IPS DF 6.9 (cell line): Measurements from ENCODE around the gene PTPN23.
A peak's percentile ranks its signal among the peaks of the same experiment; 100 is the strongest.

Experiments
- DNase-seq: peaks from one replicate; pipeline ENCODE4 v3.0.0-alpha.2; 2013; ENCODE audit warnings: low read depth, low spot score
- H3K27ac ChIP-seq: one replicate; pipeline ENCODE4 v1.5.1; 2013; ENCODE audit warnings: low read length, control low read depth
- H3K27me3 ChIP-seq: 2 replicates; pipeline ENCODE4 v1.6.1; 2013; ENCODE audit warnings: mild to moderate bottlenecking, low read length; ENCODE audit not compliant: control insufficient read depth, insufficient read depth
- H3K36me3 ChIP-seq: 2 replicates; pipeline ENCODE4 v1.6.1; 2013; ENCODE audit warnings: low read length; ENCODE audit not compliant: control insufficient read depth, insufficient read depth
- H3K4me1 ChIP-seq: 2 replicates; pipeline ENCODE4 v1.6.1; 2013; ENCODE audit warnings: low read length; ENCODE audit not compliant: control insufficient read depth, insufficient read depth
- H3K4me3 ChIP-seq: 2 replicates; pipeline ENCODE4 v1.5.1; 2013; ENCODE audit warnings: mild to moderate bottlenecking, low read length
- H3K9me3 ChIP-seq: 2 replicates; pipeline ENCODE4 v1.6.1; 2013; ENCODE audit warnings: low read length, inconsistent platforms; ENCODE audit not compliant: control insufficient read depth, insufficient read depth
- WGBS: extraction: QIAGEN DNeasy Blood & Tissue Kit; methylation state at CpG from one replicate; pipeline ENCODE4 v1.1.7; 2013; ENCODE audit warnings: mixed read lengths, missing lambda C conversion rate; ENCODE audit not compliant: insufficient read length, insufficient coverage; 5-methylcytosine and 5-hydroxymethylcytosine counted together

PTPN23 gene

DNA sequence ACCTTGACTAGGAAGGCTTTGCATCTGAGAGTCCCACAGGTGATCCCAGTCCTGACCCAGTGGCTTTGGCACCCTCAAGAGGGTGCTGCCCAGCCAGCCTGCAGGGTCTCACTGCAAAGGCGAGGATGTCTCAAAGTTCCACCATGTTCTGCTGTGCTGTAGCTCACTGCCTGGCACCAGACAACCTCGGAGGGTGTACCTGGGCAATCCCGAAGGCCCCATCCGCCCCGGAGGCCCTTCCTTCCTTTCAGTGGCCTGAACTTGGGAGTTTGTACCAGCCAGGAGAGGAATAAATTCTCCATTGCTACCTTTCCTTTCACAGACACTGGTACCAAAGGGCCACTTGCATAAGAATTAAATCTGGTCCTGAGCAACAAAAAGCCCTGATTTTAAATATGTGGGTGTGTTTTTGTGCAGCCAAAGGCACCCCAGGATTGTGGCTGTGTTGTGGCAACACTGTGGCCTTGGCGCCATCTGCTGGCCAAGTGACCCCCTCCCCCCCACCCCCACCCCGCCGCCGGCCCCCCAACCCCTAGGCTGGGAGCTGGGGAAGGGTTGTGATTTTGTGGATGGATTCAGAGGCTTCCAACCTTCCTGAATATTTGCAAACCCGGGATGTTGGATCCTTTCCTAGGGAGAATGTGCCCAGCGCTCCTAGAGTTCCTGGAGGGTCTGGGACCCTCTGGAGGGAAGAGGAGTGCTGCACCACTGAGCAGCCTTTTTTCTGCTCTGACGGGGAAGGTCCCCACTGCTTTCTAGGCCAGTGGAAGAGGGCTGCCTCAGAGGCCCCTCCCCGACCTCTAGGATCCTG lies 9.7 kb upstream of the PTPN23 start:
- 0 out of 2 replicates have a peak, but pooled peaks cover 4% of the 10 kb centered on the region for H3K4me1 ChIP-seq
- WGBS = no CpG with 5 or more reads among the region's 13 CpGs
- H3K36me3 ChIP-seq = no peaks in the 10 kb centered on the region
- H3K4me3 ChIP-seq = no peak overlapping the region
- H3K27ac ChIP-seq = no peak overlapping the region
- no peaks in the 10 kb centered on the region for H3K9me3 ChIP-seq
- H3K27me3 ChIP-seq = no peaks in the 10 kb centered on the region
- DNase-seq = peak; percentile 35

GRCh38 chr3:47374587-47374986 lies 6.2 kb upstream of the PTPN23 start:
- H3K4me3 ChIP-seq = no peak overlapping the region
- H3K27me3 ChIP-seq = no peaks in the 10 kb centered on the region
- H3K27ac ChIP-seq = no peak overlapping the region
- DNase-seq = no peak
- H3K36me3 ChIP-seq = no peaks in the 10 kb centered on the region
- H3K9me3 ChIP-seq = no peaks in the 10 kb centered on the region
- 0 out of 2 replicates have a peak, but pooled peaks cover 4% of the 10 kb centered on the region for H3K4me1 ChIP-seq

DNA sequence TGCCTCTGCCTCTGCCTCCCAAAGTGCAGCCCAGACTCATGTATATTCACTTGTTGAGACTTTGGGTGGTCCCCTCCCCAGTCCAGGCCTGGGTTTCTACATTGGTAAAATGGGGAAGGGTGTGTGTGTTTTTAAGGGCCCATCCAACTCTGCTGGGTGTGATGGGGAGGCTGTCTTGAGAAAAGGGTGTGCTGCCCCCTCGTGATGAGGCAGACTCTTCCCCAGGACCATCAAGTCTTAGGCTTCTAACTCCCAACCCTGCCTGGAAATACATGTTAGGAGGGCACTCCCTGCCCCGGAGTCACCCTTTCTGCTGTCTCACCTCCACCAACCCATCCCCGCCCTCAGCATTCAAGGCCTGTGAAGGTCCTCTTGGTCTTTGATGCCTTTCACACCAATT lies 4.4 kb upstream of the PTPN23 start:
- WGBS = no CpG with 5 or more reads among the region's 3 CpGs
- H3K4me1 ChIP-seq = 0 out of 2 replicates have a peak, but pooled peaks cover 1% of the 10 kb centered on the region
- no peak overlapping the region for H3K27ac ChIP-seq
- H3K27me3 ChIP-seq = no peaks in the 10 kb centered on the region
- H3K36me3 ChIP-seq = no peaks in the 10 kb centered on the region
- DNase-seq = no peak
- H3K4me3 ChIP-seq = no peak overlapping the region
- no peaks in the 10 kb centered on the region for H3K9me3 ChIP-seq

GRCh38 chr3:47377186-47377585 lies 3.6 kb upstream of the PTPN23 start:
- no peak for DNase-seq
- Histone ChIP-seq H3K36me3 (no peaks in the 10 kb centered on the region), H3K4me3 (no peak overlapping the region), H3K9me3 (no peaks in the 10 kb centered on the region), H3K27ac (no peak overlapping the region), H3K4me1 (no peaks in the 10 kb centered on the region), H3K27me3 (no peaks in the 10 kb centered on the region)
- no CpG with 5 or more reads among the region's 2 CpGs for WGBS

DNA sequence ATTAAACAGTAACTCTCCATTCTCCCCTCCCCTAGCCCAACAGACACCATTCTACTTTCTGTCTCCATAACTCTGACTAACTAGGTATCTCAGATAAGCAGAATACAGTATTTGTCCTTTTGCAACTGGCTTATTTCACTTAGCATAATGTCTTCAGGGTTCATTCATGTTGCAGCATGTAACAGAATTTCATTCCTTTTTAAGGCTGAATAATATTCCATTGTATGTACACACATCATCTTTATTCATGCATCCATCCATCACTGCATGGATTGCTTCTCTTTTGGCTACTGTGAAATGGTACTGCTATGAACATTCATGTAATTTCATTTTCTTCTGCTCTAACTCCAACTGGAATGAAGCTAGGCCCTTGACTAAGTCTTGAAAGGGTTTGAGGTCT lies 2.0 kb upstream of the PTPN23 start:
- H3K27me3 ChIP-seq = no peaks in the 10 kb centered on the region
- no peak overlapping the region for H3K27ac ChIP-seq
- H3K36me3 ChIP-seq = no peaks in the 10 kb centered on the region
- H3K4me3 ChIP-seq = no peak overlapping the region
- no peaks in the 10 kb centered on the region for H3K4me1 ChIP-seq
- H3K9me3 ChIP-seq = no peaks in the 10 kb centered on the region
- no peak for DNase-seq

DNA sequence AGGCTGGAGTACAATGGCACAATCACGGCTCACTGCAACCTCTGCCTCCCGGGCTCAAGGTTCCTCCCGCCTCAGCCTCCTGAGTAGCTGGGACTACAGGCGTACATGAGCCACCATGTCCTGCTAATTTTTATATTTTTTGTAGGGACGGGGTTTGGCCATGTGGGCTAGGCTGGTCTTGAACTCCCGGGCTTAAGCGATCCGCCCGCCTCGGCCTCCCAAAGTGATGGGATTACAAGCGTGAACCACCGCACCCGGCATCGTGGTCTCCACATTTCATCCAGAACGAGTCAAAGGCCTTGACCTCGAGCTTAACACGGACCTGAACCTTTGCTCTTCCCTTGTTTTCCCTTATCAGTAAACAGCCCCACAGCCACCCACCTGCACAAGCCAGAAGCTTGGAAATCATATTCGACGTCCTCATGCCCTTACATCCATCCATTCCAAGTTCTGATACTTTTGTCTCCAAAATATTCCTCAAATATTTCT lies 1.4 kb upstream of the PTPN23 start:
- H3K36me3 ChIP-seq = no peaks in the 10 kb centered on the region
- WGBS = no CpG with 5 or more reads among the region's 19 CpGs
- DNase-seq = no peak
- H3K27me3 ChIP-seq = no peaks in the 10 kb centered on the region
- no peak overlapping the region for H3K27ac ChIP-seq
- no peaks in the 10 kb centered on the region for H3K9me3 ChIP-seq
- H3K4me3 ChIP-seq = peak overlapping the region; percentile 68; the same call in 1 of the 2 replicates
- no peaks in the 10 kb centered on the region for H3K4me1 ChIP-seq

- Histone ChIP-seq H3K9me3 (no peaks in the 10 kb centered on the region), H3K4me1 (no peaks in the 10 kb centered on the region), H3K4me3 (peak overlapping the region; percentile 68; the same call in 1 of the 2 replicates), H3K27ac (no peak overlapping the region), H3K27me3 (no peaks in the 10 kb centered on the region), H3K36me3 (no peaks in the 10 kb centered on the region)
- WGBS = no CpG with 5 or more reads among the region's 23 CpGs
- DNase-seq = no peak
Observed at GRCh38 chr3:47380026-47380600, 708 bp upstream of the PTPN23 start.

DNA sequence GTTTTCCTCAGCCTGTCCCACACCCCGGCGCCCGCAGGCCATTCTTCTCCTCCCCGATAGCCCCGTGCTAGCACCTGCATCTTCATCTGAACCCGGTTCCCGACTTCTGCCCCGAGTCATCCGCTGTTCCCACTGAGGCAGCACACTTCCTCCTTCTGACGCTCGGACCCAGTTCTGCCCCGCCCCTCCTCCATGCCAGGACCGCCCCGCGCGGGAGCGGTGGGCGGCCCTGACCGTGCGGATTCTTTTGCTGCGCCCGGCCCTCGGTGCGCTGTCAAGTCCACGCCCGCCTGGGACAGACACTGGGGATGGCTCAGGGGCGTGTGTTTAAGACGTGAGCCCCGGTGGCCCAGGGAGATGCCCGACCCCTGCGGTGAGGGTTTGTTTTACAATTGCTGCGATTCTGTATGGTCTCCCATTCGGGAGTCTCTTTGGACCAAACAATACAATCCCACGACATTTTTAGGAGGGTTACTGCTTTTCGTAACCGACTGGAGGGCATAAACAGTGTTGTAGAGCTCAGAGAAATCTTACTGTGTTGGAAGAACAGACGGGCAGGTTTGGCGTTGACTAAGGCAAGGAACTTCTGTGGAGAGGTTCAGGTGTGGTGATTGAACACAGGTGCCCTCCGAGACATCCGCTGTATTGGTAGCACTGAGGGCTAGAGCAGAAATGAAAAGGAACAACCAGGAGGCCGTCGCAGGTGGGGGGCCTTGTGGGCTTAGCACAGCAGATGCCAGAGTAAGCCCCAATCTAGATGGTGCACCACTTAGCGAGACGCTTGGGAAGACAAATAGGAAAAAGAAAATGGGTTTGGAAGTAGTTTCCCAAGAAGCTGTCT lies 716 bp downstream of the PTPN23 start:
- no CpG with 5 or more reads among the region's 44 CpGs for WGBS
- Histone ChIP-seq H3K4me1 (no peaks in the 10 kb centered on the region), H3K27me3 (no peaks in the 10 kb centered on the region), H3K4me3 (peak overlapping the region; percentile 68; the same call in 1 of the 2 replicates), H3K27ac (no peak overlapping the region), H3K36me3 (no peaks in the 10 kb centered on the region), H3K9me3 (no peaks in the 10 kb centered on the region)
- peak; percentile 55 for DNase-seq

DNA sequence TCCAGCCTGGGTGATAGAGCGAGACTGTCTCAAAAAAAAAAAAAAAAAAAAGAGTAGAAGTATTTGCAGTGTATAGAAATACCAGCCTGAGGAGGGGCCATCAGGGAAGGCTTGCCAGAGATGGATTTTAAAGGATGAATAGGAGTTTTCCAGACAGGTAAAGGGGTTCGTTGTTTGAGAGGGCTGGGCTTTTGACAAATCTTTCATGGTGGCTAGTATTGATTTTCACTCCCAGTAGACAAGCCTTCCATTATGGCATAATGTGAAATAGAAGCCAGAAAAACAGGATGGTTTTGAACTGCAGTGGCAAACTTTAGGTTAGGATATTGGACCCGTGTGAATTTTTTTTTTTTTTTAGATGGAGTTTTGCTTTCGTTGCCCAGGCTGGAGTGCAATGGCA lies 3.6 kb downstream of the PTPN23 start:
- DNase-seq = no peak
- H3K27me3 ChIP-seq = no peaks in the 10 kb centered on the region
- H3K4me1 ChIP-seq = no peaks in the 10 kb centered on the region
- H3K4me3 ChIP-seq = no peak overlapping the region
- WGBS = no CpG with 5 or more reads among the region's 4 CpGs
- H3K36me3 ChIP-seq = no peaks in the 10 kb centered on the region
- H3K27ac ChIP-seq = no peak overlapping the region
- H3K9me3 ChIP-seq = no peaks in the 10 kb centered on the region

DNA sequence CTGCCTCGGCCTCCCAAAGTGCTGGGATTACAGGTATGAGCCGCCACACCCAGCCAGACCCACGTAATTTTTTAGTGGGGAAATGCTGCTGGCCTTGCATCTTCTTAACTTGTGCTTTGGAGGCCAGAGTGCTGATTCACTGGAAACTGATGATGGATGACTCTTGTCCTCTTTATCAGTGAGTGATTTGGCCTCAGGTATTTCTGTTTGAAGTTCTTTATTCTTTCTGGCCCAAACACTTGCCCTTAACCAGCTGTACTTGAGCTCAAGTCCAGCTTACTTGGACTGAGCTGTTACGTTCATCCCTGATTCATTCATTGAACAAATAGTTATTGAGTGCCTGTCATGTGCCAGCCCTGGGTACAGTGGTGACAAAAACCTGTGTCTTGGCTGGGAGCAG lies 4.2 kb downstream of the PTPN23 start:
- no peak for DNase-seq
- Histone ChIP-seq H3K4me1 (no peaks in the 10 kb centered on the region), H3K27me3 (no peaks in the 10 kb centered on the region), H3K27ac (no peak overlapping the region), H3K4me3 (no peak overlapping the region), H3K36me3 (no peaks in the 10 kb centered on the region), H3K9me3 (no peaks in the 10 kb centered on the region)
- WGBS = no CpG with 5 or more reads among the region's 4 CpGs
